ENCODE measurements around the gene EFNA1. TPM values are rescaled to one million over a fixed set of nuclear protein-coding genes. Genes with fewer than 3 reads are reported as not detected.

EFNA1 gene
- total RNA-seq, 1 donor from 2014 or later: 0.34 TPM

DNA sequence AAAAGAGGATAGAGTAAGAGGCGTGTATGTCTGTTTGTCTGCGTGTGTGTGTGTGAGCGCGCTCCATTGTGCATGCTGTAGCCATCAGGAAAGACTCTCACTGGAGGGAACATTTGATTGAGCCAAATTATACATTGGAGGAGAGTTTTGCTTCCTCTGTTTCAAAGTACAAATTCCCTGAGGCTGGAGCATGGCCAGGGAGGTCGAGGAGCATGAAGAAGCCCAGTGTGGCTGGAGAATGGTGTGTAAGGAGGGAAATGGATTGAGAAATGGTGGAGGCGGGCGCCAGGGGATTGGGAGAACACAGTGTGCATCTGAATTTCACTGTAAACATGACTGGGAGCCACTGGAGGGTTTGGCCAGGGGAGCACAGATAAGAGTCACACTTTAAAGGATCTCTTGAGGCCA is 22.1 kb upstream of the EFNA1 start:
- H3K27me3 Mint-ChIP-seq (ENCODE audit: insufficient read depth, low read depth): peaks cover 7% of the 10 kb centered on the region

DNA sequence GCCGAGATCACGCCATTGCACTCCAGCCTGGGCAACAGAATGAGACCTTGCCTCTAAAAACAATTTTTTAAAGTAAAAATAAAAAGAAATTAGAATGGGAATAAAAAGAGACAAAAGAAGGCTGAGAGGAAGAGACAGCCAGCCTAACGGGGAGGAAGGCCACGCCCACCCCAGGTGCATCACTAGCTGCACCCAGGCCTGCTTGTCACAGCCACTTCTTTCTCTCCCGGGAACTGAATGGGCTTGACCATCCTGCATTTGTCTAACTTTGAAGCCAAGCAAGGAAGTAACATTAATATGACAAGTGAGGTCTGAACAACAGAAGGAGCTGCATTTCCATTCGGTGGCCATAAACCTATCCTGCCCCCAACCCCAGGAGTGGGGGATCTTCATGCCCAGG is 20.8 kb upstream of the EFNA1 start:
- Histone ChIP-seq H3K27ac (no peak overlapping the region), H3K9me3 (ENCODE audit: low read depth) (no peaks in the 10 kb centered on the region), H3K4me1 (no peaks in the 10 kb centered on the region), H4K20me1 (ENCODE audit: low read depth) (no peaks in the 10 kb centered on the region), H3F3A (ENCODE audit: low read depth) (no peaks in the 10 kb centered on the region), H2AFZ (replicated peaks) (no peak overlapping the region), H3K27me3 (peaks cover 15% of the 10 kb centered on the region), H3K4me2 (no peak overlapping the region), H3K4me3 (no peak overlapping the region), H3K36me3 (no peaks in the 10 kb centered on the region), H3K79me2 (ENCODE audit: low read depth) (no peaks in the 10 kb centered on the region), H3K9ac (no peak overlapping the region)
- Mint-ChIP-seq H3K4me3 (no peak overlapping the region), H3K27ac (no peak overlapping the region), H3K36me3 (no peaks in the 10 kb centered on the region), H3K27me3 (ENCODE audit: insufficient read depth, low read depth) (peaks cover 9% of the 10 kb centered on the region), H3K4me1 (peaks cover 6% of the 10 kb centered on the region), H3K9me3 (no peaks in the 10 kb centered on the region)
- DNase-seq (ENCODE audit: low spot score): no peak
- TF ChIP-seq, protein P1, sequence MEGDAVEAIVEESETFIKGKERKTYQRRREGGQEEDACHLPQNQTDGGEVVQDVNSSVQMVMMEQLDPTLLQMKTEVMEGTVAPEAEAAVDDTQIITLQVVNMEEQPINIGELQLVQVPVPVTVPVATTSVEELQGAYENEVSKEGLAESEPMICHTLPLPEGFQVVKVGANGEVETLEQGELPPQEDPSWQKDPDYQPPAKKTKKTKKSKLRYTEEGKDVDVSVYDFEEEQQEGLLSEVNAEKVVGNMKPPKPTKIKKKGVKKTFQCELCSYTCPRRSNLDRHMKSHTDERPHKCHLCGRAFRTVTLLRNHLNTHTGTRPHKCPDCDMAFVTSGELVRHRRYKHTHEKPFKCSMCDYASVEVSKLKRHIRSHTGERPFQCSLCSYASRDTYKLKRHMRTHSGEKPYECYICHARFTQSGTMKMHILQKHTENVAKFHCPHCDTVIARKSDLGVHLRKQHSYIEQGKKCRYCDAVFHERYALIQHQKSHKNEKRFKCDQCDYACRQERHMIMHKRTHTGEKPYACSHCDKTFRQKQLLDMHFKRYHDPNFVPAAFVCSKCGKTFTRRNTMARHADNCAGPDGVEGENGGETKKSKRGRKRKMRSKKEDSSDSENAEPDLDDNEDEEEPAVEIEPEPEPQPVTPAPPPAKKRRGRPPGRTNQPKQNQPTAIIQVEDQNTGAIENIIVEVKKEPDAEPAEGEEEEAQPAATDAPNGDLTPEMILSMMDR (IDR thresholded peaks at IDR 0.05): no peak
- TF ChIP-seq EZH2 (IDR thresholded peaks at IDR 0.05): no peak
- no peak for TF ChIP-seq EZH2phosphoT487 (IDR thresholded peaks at IDR 0.05)

More for the DNA sequence above, 22.1 kb upstream of the EFNA1 start:
- no peaks in the 10 kb centered on the region for H3K9me3 Mint-ChIP-seq
- H3K4me1 Mint-ChIP-seq: peaks cover 4% of the 10 kb centered on the region
- no peak for DNase-seq (ENCODE audit: low spot score)
- H3K4me3 Mint-ChIP-seq: no peak overlapping the region
- Histone ChIP-seq H3K27me3 (peaks cover 15% of the 10 kb centered on the region), H3K79me2 (ENCODE audit: low read depth) (no peaks in the 10 kb centered on the region), H3K4me3 (no peak overlapping the region), H3K27ac (no peak overlapping the region), H3K9ac (no peak overlapping the region), H2AFZ (replicated peaks) (peak overlapping the region; percentile 42), H3K4me1 (no peaks in the 10 kb centered on the region), H3K9me3 (ENCODE audit: low read depth) (no peaks in the 10 kb centered on the region), H3K4me2 (no peak overlapping the region), H4K20me1 (ENCODE audit: low read depth) (no peaks in the 10 kb centered on the region), H3F3A (ENCODE audit: low read depth) (no peaks in the 10 kb centered on the region), H3K36me3 (no peaks in the 10 kb centered on the region)
- H3K36me3 Mint-ChIP-seq: no peaks in the 10 kb centered on the region
- TF ChIP-seq EZH2 (IDR thresholded peaks at IDR 0.05) (no peak), EZH2phosphoT487 (IDR thresholded peaks at IDR 0.05) (no peak)
- TF ChIP-seq, protein P1 (IDR thresholded peaks at IDR 0.05): no peak
- no peak overlapping the region for H3K27ac Mint-ChIP-seq

DNA sequence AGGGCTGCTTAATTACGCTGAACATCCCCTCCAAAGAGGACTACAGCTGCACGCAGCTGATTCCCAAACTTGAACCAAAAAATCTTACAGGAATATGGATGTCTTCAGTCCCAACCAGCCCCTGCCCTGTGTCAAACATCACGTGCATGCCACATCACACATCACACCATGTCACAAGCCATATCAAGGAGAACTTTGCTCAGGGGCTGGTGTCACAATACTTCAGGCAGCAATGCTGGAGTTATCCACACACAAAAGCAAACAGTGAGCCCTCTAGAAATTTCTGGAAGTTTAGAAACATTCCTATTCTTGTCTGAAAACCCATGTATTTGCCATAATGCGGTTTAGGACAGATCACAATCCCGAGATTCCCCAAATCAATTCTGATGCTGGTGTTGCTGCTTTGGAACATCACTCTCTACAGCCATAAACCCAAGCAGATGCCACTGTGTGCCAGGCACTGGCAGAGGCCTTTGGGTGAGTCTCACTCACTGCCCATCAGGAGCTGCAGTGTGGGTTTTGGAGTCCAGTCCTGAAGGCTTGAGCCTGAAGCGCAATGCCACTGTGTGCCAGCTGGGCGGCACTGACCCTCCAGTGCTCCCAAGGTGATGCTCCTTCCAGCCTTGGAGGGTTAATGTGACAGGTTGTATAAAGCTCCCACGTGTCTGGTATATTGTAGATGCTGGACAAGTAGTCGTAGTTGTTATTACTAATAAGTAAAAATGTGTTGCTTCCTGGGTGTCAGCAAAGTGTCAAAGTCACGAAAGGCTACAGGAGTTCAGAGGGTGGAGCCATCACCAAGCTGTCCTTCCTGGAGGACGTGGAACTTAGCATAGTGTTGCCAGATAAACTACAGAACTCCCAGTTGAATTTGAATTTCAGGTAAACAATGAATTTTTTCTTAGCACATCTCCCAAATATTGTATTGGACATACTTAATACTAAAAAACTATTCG is 20.1 kb upstream of the EFNA1 start:
- Mint-ChIP-seq H3K27me3 (ENCODE audit: insufficient read depth, low read depth) (peaks cover 9% of the 10 kb centered on the region), H3K36me3 (no peaks in the 10 kb centered on the region), H3K4me1 (peaks cover 6% of the 10 kb centered on the region), H3K27ac (no peak overlapping the region), H3K4me3 (no peak overlapping the region), H3K9me3 (no peaks in the 10 kb centered on the region)
- H3K27ac ChIP-seq: no peak overlapping the region
- H3K27me3 ChIP-seq: peaks cover 15% of the 10 kb centered on the region
- DNase-seq (ENCODE audit: low spot score): no peak
- H3K9ac ChIP-seq: no peak overlapping the region
- H2AFZ ChIP-seq (replicated peaks): no peak overlapping the region
- H4K20me1 ChIP-seq (ENCODE audit: low read depth): no peaks in the 10 kb centered on the region
- H3K4me1 ChIP-seq: no peaks in the 10 kb centered on the region
- no peak overlapping the region for H3K4me2 ChIP-seq
- no peak for TF ChIP-seq EZH2phosphoT487 (IDR thresholded peaks at IDR 0.05)
- no peak for TF ChIP-seq EZH2 (IDR thresholded peaks at IDR 0.05)
- TF ChIP-seq, protein P1 (IDR thresholded peaks at IDR 0.05): no peak
- no peaks in the 10 kb centered on the region for H3K79me2 ChIP-seq (ENCODE audit: low read depth)
- no peaks in the 10 kb centered on the region for H3K36me3 ChIP-seq
- H3F3A ChIP-seq (ENCODE audit: low read depth): no peaks in the 10 kb centered on the region
- no peak overlapping the region for H3K4me3 ChIP-seq
- H3K9me3 ChIP-seq (ENCODE audit: low read depth): no peaks in the 10 kb centered on the region

Data from neural progenitor cell (in vitro differentiated cells).